K562 treated with DMSO at 1 percent for 4 hours (cell line): ENCODE results near the gene ST6GAL1. TPM values are rescaled to one million over a fixed set of nuclear protein-coding genes. Genes with fewer than 3 reads are reported as not detected.

Experiments used
- total RNA-seq: library from RNA; unstranded; fragments of 300-600 nt; gene quantifications from 2 replicates; pipeline ENCODE4 v1.2.3, GENCODE V29; 2022; ENCODE audit not compliant: insufficient read depth

Gene ST6GAL1
- total RNA-seq, result 50.3 and 65.1 TPM in 2 replicates

GRCh38 chr3:186930143-186930640 lies at the start of gene ST6GAL1:
TSS of gene ST6GAL1 (plus strand) at chr3:186930526. CDS start at chr3:187042704, 112,178 bp downstream.

Other genes starting within 250 kb of the ST6GAL1 start
- not detected in 2 replicates for gene KNG1, start 213.2 kb upstream of the ST6GAL1 start, total RNA-seq
- 120 and 173 TPM in 2 replicates for gene EIF4A2, start 146.9 kb upstream of the ST6GAL1 start, total RNA-seq
- gene RFC4, start 124.0 kb upstream of the ST6GAL1 start, total RNA-seq, result 102 and 121 TPM in 2 replicates
- gene ADIPOQ, start 87.8 kb upstream of the ST6GAL1 start, total RNA-seq, result not detected in 2 replicates
- 63.1 and 88.4 TPM in 2 replicates for gene RPL39L, start 209.0 kb downstream of the ST6GAL1 start, total RNA-seq